ENCODE results near the gene CCDC142.

The CCDC142 gene

GRCh38 chr2:74497777-74498499, 15.1 kb upstream of the CCDC142 start:
- H3K4me3 ChIP-seq (ENCODE audit: low read depth, low read length) = peak overlapping the region; percentile 43
- peak; percentile 52 for DNase-seq (ENCODE audit: low read depth)
- TF ChIP-seq, protein P1, sequence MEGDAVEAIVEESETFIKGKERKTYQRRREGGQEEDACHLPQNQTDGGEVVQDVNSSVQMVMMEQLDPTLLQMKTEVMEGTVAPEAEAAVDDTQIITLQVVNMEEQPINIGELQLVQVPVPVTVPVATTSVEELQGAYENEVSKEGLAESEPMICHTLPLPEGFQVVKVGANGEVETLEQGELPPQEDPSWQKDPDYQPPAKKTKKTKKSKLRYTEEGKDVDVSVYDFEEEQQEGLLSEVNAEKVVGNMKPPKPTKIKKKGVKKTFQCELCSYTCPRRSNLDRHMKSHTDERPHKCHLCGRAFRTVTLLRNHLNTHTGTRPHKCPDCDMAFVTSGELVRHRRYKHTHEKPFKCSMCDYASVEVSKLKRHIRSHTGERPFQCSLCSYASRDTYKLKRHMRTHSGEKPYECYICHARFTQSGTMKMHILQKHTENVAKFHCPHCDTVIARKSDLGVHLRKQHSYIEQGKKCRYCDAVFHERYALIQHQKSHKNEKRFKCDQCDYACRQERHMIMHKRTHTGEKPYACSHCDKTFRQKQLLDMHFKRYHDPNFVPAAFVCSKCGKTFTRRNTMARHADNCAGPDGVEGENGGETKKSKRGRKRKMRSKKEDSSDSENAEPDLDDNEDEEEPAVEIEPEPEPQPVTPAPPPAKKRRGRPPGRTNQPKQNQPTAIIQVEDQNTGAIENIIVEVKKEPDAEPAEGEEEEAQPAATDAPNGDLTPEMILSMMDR (IDR thresholded peaks at IDR 0.05; ENCODE audit: insufficient read depth, low read depth, low read length, missing control alignments) = no peak

DNA sequence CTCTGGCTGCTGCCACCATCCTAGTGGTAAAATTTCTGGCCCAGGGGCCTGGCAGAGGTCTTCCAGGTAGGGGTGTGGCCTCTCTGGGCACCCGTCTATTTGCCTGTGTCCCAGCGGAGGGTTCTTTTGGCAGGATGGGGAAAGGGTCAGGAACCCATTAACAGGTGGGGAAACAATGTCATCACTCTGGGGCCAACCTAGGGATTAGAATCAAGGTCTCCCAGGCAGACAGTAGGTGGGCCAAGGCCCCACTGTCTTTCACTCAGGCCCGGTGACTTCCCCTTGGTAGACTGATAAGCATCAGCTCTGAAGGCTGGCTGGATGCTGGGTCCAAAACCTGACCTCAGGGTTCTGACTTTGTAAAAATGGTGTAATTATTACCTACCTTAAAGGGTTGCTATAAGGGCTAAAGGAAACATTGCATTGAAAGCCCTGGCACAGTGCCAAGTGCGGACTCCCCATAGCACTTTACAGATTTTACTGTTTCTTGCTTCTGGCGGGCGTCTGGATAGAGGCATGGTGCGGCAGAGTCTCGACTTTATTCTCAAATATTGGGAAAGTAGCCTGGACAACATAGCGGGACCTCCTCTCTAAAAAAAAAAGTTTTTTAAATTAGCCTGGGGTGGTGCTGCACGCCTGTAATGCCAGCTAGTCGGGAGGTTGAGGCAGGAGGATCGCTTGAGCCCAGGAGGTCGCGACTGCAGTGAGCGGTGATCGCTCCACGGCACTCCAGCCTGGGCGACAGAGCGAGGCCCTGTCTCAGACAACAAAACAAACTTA, 14.4 kb upstream of the CCDC142 start:
- DNase-seq (ENCODE audit: low read depth) = no peak
- TF ChIP-seq, protein P1 (IDR thresholded peaks at IDR 0.05; ENCODE audit: insufficient read depth, low read depth, low read length, missing control alignments) = no peak
- peak overlapping the region; percentile 43 for H3K4me3 ChIP-seq (ENCODE audit: low read depth, low read length)

- TF ChIP-seq, protein P1 (IDR thresholded peaks at IDR 0.05; ENCODE audit: insufficient read depth, low read depth, low read length, missing control alignments) = no peak
- no peak overlapping the region for H3K4me3 ChIP-seq (ENCODE audit: low read depth, low read length)
- DNase-seq (ENCODE audit: low read depth) = no peak
Observed at GRCh38 chr2:74495440-74495839, 12.6 kb upstream of the CCDC142 start.

- TF ChIP-seq, protein P1 (IDR thresholded peaks at IDR 0.05; ENCODE audit: insufficient read depth, low read depth, low read length, missing control alignments) = no peak
- H3K4me3 ChIP-seq (ENCODE audit: low read depth, low read length) = no peak overlapping the region
- DNase-seq (ENCODE audit: low read depth) = no peak
Observed at GRCh38 chr2:74493546-74493945, 10.7 kb upstream of the CCDC142 start.

DNA sequence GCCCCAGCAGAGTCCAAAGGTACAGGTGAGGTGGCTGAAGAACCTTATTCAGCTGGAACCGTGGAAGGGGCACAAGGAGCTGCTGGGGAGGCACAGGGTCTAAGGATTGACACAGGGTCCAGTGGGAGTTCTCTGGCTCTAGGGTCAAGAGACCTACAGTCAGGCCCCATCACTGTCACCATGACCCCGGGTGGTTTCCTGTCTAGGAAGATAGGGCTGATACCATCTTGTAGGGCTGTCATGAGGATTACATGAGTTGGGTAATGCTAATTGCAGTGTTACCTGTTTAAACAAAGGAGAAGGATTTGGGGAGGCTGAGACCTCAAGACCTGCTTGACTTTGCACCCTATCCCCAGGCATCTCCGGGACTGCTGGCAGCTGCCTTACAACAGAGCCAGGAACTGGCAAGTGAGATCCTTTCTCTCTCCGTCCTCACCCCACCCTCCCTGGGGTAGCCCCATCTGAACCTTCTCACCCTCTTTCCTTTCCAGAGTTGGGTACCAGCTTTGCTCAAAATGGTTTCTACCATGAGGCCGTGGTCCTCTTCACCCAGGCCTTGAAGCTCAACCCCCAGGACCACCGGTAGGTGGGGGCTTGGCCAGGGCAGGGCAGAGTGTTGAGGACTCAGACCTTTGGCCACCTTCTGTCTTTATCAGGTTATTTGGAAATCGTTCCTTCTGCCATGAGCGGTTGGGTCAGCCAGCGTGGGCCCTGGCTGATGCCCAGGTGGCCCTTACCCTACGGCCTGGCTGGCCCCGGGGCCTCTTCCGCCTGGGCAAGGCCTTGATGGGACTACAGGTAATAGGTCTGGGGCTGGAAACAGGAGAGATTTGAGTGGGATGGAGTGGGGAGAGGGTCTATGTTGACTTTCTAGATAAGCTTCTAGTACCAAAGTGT, 9.1 kb upstream of the CCDC142 start:
- TF ChIP-seq, protein P1 (IDR thresholded peaks at IDR 0.05; ENCODE audit: insufficient read depth, low read depth, low read length, missing control alignments) = no peak
- no peak for DNase-seq (ENCODE audit: low read depth)

DNA sequence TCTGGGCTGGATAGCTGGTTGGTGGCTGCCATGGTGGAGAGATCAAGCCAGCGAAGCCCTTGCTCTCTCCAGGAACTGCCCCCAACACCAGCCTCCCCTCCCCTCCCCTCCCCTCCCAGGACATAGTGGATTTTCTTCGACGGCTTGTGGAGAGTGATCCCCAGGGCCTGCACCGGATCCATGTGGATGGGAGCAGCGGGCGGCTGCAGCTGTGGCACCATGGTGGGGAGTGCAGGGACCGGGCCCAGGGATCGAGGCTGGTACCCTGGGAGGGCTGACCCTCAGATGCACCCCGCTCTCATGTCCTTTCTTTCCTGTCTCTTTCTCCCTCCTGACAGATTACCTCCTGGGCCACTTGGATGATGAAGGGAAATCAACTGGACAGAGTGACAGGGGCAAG, 7.1 kb upstream of the CCDC142 start:
- TF ChIP-seq, protein P1 (IDR thresholded peaks at IDR 0.05; ENCODE audit: insufficient read depth, low read depth, low read length, missing control alignments) = no peak
- no peak overlapping the region for H3K4me3 ChIP-seq (ENCODE audit: low read depth, low read length)
- DNase-seq (ENCODE audit: low read depth) = no peak

More for the DNA sequence above, 9.1 kb upstream of the CCDC142 start:
- no peak overlapping the region for H3K4me3 ChIP-seq (ENCODE audit: low read depth, low read length)
